HepG2 (cell line): ENCODE data around the gene CST3. TPM values are rescaled to one million over a fixed set of nuclear protein-coding genes. Genes with fewer than 3 reads are reported as not detected.

Experiments used
- HNRNPL ChIP-seq: fragments of 200-400 bp; formaldehyde crosslinking; IDR thresholded peaks from 2 replicates; pipeline ENCODE4 v1.6.1; 2017; ENCODE audit warnings: mild to moderate bottlenecking, low read depth, low read length
- HOXA3 ChIP-seq: sonication (generic); formaldehyde crosslinking; IDR thresholded peaks from 2 replicates; pipeline ENCODE4 v1.5.0; 2020; ENCODE audit warnings: missing genetic modification reagents
- MAFG ChIP-seq: sonication (generic); formaldehyde crosslinking; IDR thresholded peaks from 2 replicates; pipeline ENCODE4 v1.5.1; 2020; ENCODE audit warnings: mild to moderate bottlenecking, missing genetic modification reagents
- MYNN ChIP-seq: sonication (generic); formaldehyde crosslinking; IDR thresholded peaks from 2 replicates; pipeline ENCODE4 v1.4.0; 2020; ENCODE audit warnings: mild to moderate bottlenecking, low read depth, missing genetic modification reagents
- POLR2AphosphoS5 ChIP-seq: IDR thresholded peaks from 2 replicates; pipeline ENCODE4 v1.6.1; 2012; ENCODE audit warnings: low read depth, low read length
- RARA ChIP-seq: IDR thresholded peaks from 2 replicates; pipeline ENCODE4 v1.6.1; 2016; ENCODE audit warnings: missing genetic modification reagents, missing compliant biosample characterization
- TBX2 ChIP-seq: sonication (generic); formaldehyde crosslinking; IDR thresholded peaks from 2 replicates; pipeline ENCODE4 v1.5.0; 2020; ENCODE audit warnings: missing genetic modification reagents, mild to moderate bottlenecking, borderline replicate concordance
- WIZ ChIP-seq: sonication (generic); formaldehyde crosslinking; IDR thresholded peaks from 2 replicates; pipeline ENCODE4 v1.5.1; 2020; ENCODE audit warnings: mild to moderate bottlenecking, missing genetic modification reagents
- ZBTB7B ChIP-seq: sonication (generic); formaldehyde crosslinking; IDR thresholded peaks from 2 replicates; pipeline ENCODE4 v1.4.0; 2020; ENCODE audit warnings: missing genetic modification reagents
- ZFP41 ChIP-seq: sonication (generic); formaldehyde crosslinking; IDR thresholded peaks from 2 replicates; pipeline ENCODE4 v1.4.0; 2020; ENCODE audit warnings: mild to moderate bottlenecking, missing genetic modification reagents, borderline replicate concordance
- ZNF180 ChIP-seq: sonication (generic); formaldehyde crosslinking; IDR thresholded peaks from 2 replicates; pipeline ENCODE4 v1.4.0; 2020; ENCODE audit warnings: low read depth, missing genetic modification reagents, borderline replicate concordance
- ZNF234 ChIP-seq: sonication (generic); formaldehyde crosslinking; conservative IDR thresholded peaks from 2 replicates; pipeline ENCODE4 v1.5.1; 2020; ENCODE audit warnings: mild to moderate bottlenecking, missing genetic modification reagents
- ZNF430 ChIP-seq: sonication (generic); formaldehyde crosslinking; IDR thresholded peaks from 2 replicates; pipeline ENCODE4 v1.9.0; 2021; ENCODE audit warnings: mild to moderate bottlenecking, missing genetic modification reagents
- ZNF780A ChIP-seq: sonication (generic); formaldehyde crosslinking; IDR thresholded peaks from 2 replicates; pipeline ENCODE4 v1.8.0; 2022; ENCODE audit warnings: mild to moderate bottlenecking, missing genetic modification reagents, moderate library complexity
- polyA plus RNA-seq, 8 experiments: library from polyadenylated mRNA; depleted of rRNA in 3 of 8; stranded (reverse) in 7 of 8; unstranded in 1 of 8; fragments of >200 nt; fragmentation: Illumina TruSeq in 4 of 8; extraction: Trizol in 4 of 8; gene quantifications; 2 replicates each; pipeline versions ENCODE4 v1.2.1 to v1.2.3, GENCODE V29; 2011 to 2016; ENCODE audit warnings: low read depth in 4 of 8, missing spikeins in 1 of 8, mixed read lengths in 1 of 8; ENCODE audit not compliant: insufficient read depth in 1 of 8
- total RNA-seq, 5 experiments: library from RNA; depleted of rRNA; stranded (reverse); fragments of >200 nt; fragmentation: Illumina TruSeq; extraction: Trizol; gene quantifications; 2 replicates each; pipeline ENCODE4 v1.2.3, GENCODE V29; 2016; ENCODE audit warnings: low read depth in 1 of 5
- TF ChIP-seq, protein P1 (sequence below): sonication (generic); formaldehyde crosslinking; IDR thresholded peaks from 2 replicates; pipeline ENCODE4 v1.5.0; 2020; ENCODE audit warnings: mild to moderate bottlenecking, missing genetic modification reagents
- TF ChIP-seq, protein P2 (sequence below): IDR thresholded peaks from 2 replicates; pipeline ENCODE4 v1.6.1; 2016; ENCODE audit warnings: mild to moderate bottlenecking, missing biosample characterization, missing genetic modification reagents
- TF ChIP-seq, protein P3 (sequence below): sonication (generic); formaldehyde crosslinking; IDR thresholded peaks from 2 replicates; pipeline ENCODE4 v1.5.1; 2020; ENCODE audit warnings: mild to moderate bottlenecking, missing genetic modification reagents, moderate library complexity
- TF ChIP-seq, protein P4 (sequence below): sonication (generic); formaldehyde crosslinking; IDR thresholded peaks from 2 replicates; pipeline ENCODE4 v1.8.1; 2023; ENCODE audit warnings: missing genetic modification reagents, inconsistent platforms, borderline replicate concordance
- TF ChIP-seq, protein P5 (sequence below): sonication (generic); formaldehyde crosslinking; IDR thresholded peaks from 2 replicates; pipeline ENCODE4 v1.4.0; 2020; ENCODE audit warnings: mild to moderate bottlenecking, low read depth, missing genetic modification reagents
- TF ChIP-seq, protein P6 (sequence below): sonication (generic); formaldehyde crosslinking; IDR thresholded peaks from 2 replicates; pipeline ENCODE4 v1.4.0; 2020; ENCODE audit warnings: missing genetic modification reagents

Gene CST3
- total and polyA plus RNA-seq, 2 of the 13 experiments (the other 11 are each of a cell fraction or from before 2014, with no cell fraction given), result 690 to 1,005 TPM

DNA sequence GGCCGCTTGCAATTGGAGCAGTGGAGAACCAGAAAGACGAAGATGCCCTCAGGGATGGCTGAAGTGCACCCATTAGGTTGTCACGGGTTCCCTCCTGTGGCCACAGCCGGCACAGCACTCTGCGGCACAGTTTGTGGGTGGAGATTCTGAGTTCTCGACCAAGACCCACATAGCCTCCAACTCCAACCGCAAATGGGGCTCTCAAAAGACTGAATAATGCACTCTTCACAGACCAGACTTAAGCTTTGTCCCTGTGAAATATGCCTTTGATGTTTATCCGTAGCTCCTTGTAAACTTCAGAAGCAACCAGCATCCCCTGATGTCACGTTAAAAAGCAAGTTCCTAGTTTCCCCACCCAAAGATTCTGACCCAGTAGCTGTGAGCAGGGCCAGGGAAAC lies 31.1 kb downstream of the CST3 start (continued):
- TF ChIP-seq TBX2 (CRISPR knock-in tag) (no peak), POLR2AphosphoS5 (no peak), ZNF234 (CRISPR knock-in tag) (no peak), MAFG (CRISPR knock-in tag) (no peak), ZFP41 (CRISPR knock-in tag) (no peak), ZNF780A (CRISPR knock-in tag) (no peak), ZBTB7B (no peak), MYNN (CRISPR knock-in tag) (no peak), ZNF180 (CRISPR knock-in tag) (no peak), WIZ (CRISPR knock-in tag) (no peak), ZNF430 (CRISPR knock-in tag) (0 out of 2 replicates have a peak, but pooled peaks have one; percentile 23), HOXA3 (CRISPR knock-in tag) (no peak), HNRNPL (0 out of 2 replicates have a peak, but pooled peaks have one; percentile 29), RARA (no peak)
- TF ChIP-seq, protein P1, sequence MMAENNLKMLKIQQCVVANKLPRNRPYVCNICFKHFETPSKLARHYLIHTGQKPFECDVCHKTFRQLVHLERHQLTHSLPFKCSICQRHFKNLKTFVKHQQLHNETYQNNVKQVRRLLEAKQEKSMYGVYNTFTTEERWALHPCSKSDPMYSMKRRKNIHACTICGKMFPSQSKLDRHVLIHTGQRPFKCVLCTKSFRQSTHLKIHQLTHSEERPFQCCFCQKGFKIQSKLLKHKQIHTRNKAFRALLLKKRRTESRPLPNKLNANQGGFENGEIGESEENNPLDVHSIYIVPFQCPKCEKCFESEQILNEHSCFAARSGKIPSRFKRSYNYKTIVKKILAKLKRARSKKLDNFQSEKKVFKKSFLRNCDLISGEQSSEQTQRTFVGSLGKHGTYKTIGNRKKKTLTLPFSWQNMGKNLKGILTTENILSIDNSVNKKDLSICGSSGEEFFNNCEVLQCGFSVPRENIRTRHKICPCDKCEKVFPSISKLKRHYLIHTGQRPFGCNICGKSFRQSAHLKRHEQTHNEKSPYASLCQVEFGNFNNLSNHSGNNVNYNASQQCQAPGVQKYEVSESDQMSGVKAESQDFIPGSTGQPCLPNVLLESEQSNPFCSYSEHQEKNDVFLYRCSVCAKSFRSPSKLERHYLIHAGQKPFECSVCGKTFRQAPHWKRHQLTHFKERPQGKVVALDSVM, result no peak
- TF ChIP-seq, protein P2, sequence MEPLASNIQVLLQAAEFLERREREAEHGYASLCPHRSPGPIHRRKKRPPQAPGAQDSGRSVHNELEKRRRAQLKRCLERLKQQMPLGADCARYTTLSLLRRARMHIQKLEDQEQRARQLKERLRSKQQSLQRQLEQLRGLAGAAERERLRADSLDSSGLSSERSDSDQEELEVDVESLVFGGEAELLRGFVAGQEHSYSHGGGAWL, result no peak
- TF ChIP-seq, protein P3, sequence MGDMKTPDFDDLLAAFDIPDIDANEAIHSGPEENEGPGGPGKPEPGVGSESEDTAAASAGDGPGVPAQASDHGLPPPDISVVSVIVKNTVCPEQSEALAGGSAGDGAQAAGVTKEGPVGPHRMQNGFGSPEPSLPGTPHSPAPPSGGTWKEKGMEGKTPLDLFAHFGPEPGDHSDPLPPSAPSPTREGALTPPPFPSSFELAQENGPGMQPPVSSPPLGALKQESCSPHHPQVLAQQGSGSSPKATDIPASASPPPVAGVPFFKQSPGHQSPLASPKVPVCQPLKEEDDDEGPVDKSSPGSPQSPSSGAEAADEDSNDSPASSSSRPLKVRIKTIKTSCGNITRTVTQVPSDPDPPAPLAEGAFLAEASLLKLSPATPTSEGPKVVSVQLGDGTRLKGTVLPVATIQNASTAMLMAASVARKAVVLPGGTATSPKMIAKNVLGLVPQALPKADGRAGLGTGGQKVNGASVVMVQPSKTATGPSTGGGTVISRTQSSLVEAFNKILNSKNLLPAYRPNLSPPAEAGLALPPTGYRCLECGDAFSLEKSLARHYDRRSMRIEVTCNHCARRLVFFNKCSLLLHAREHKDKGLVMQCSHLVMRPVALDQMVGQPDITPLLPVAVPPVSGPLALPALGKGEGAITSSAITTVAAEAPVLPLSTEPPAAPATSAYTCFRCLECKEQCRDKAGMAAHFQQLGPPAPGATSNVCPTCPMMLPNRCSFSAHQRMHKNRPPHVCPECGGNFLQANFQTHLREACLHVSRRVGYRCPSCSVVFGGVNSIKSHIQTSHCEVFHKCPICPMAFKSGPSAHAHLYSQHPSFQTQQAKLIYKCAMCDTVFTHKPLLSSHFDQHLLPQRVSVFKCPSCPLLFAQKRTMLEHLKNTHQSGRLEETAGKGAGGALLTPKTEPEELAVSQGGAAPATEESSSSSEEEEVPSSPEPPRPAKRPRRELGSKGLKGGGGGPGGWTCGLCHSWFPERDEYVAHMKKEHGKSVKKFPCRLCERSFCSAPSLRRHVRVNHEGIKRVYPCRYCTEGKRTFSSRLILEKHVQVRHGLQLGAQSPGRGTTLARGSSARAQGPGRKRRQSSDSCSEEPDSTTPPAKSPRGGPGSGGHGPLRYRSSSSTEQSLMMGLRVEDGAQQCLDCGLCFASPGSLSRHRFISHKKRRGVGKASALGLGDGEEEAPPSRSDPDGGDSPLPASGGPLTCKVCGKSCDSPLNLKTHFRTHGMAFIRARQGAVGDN (CRISPR knock-in tag), result peak; percentile 44
- TF ChIP-seq, protein P4, sequence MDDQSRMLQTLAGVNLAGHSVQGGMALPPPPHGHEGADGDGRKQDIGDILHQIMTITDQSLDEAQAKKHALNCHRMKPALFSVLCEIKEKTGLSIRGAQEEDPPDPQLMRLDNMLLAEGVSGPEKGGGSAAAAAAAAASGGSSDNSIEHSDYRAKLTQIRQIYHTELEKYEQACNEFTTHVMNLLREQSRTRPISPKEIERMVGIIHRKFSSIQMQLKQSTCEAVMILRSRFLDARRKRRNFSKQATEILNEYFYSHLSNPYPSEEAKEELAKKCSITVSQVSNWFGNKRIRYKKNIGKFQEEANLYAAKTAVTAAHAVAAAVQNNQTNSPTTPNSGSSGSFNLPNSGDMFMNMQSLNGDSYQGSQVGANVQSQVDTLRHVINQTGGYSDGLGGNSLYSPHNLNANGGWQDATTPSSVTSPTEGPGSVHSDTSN (CRISPR knock-in tag), result no peak
- TF ChIP-seq, protein P5, sequence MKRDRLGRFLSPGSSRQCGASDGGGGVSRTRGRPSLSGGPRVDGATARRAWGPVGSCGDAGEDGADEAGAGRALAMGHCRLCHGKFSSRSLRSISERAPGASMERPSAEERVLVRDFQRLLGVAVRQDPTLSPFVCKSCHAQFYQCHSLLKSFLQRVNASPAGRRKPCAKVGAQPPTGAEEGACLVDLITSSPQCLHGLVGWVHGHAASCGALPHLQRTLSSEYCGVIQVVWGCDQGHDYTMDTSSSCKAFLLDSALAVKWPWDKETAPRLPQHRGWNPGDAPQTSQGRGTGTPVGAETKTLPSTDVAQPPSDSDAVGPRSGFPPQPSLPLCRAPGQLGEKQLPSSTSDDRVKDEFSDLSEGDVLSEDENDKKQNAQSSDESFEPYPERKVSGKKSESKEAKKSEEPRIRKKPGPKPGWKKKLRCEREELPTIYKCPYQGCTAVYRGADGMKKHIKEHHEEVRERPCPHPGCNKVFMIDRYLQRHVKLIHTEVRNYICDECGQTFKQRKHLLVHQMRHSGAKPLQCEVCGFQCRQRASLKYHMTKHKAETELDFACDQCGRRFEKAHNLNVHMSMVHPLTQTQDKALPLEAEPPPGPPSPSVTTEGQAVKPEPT, result no peak
- TF ChIP-seq, protein P6, sequence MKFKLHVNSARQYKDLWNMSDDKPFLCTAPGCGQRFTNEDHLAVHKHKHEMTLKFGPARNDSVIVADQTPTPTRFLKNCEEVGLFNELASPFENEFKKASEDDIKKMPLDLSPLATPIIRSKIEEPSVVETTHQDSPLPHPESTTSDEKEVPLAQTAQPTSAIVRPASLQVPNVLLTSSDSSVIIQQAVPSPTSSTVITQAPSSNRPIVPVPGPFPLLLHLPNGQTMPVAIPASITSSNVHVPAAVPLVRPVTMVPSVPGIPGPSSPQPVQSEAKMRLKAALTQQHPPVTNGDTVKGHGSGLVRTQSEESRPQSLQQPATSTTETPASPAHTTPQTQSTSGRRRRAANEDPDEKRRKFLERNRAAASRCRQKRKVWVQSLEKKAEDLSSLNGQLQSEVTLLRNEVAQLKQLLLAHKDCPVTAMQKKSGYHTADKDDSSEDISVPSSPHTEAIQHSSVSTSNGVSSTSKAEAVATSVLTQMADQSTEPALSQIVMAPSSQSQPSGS (CRISPR knock-in tag), result peak; percentile 42; the same call in 1 of the 2 replicates
